Neuronal stem cell (in vitro differentiated cells): ENCODE results near the gene TRAK2.

Experiments
- DNase-seq: peaks from one replicate; pipeline ENCODE4 v3.0.0-alpha.2; 2013; ENCODE audit warnings: low spot score
- H2AFZ ChIP-seq: one replicate; pipeline ENCODE4 v1.6.1; 2013; ENCODE audit warnings: mild to moderate bottlenecking, low read length, inconsistent platforms
- H2AK5ac ChIP-seq: 2 replicates; pipeline ENCODE4 v1.6.1; 2013; ENCODE audit warnings: low read depth, mild to moderate bottlenecking, inconsistent platforms, low read length, moderate library complexity, mixed read lengths
- H2BK120ac ChIP-seq: 2 replicates; pipeline ENCODE4 v1.6.1; 2013; ENCODE audit warnings: low read depth, mild to moderate bottlenecking, inconsistent platforms, low read length, moderate library complexity, mixed read lengths
- H2BK12ac ChIP-seq: one replicate; pipeline ENCODE4 v1.6.1; 2013; ENCODE audit warnings: low read length, inconsistent platforms
- H2BK15ac ChIP-seq: 2 replicates; pipeline ENCODE4 v1.6.1; 2013; ENCODE audit warnings: mild to moderate bottlenecking, low read length, inconsistent platforms, mixed read lengths
- H2BK5ac ChIP-seq: one replicate; pipeline ENCODE4 v1.6.1; 2013; ENCODE audit warnings: inconsistent platforms, mild to moderate bottlenecking, low read length, moderate library complexity
- H3K14ac ChIP-seq: one replicate; pipeline ENCODE4 v1.6.1; 2013; ENCODE audit warnings: low read length, inconsistent platforms
- H3K18ac ChIP-seq: 2 replicates; pipeline ENCODE4 v1.6.1; 2013; ENCODE audit warnings: low read length, inconsistent platforms
- H3K23ac ChIP-seq: 2 replicates; pipeline ENCODE4 v1.6.1; 2013; ENCODE audit warnings: low read depth, mild to moderate bottlenecking, mixed read lengths, low read length, inconsistent platforms; ENCODE audit not compliant: poor library complexity
- H3K27ac ChIP-seq: replicated peaks from 3 replicates; pipeline ENCODE4 v1.5.1; 2013; ENCODE audit warnings: low read length, inconsistent platforms
- H3K27me3 ChIP-seq, 3 experiments: 2 replicates each; pipeline ENCODE4 v1.6.1; 2013; ENCODE audit warnings: low read length in 3 of 3, mild to moderate bottlenecking in 2 of 3, inconsistent platforms in 1 of 3, low read depth in 1 of 3, mixed read lengths in 1 of 3, moderate library complexity in 1 of 3; ENCODE audit not compliant: control insufficient read depth in 3 of 3, insufficient read depth in 3 of 3
- H3K36me3 ChIP-seq, 2 donors: replicated peaks in 1 of 2; 2 replicates each; pipeline ENCODE4 v1.6.1; 2013; ENCODE audit warnings: low read length in 2 of 2; ENCODE audit not compliant: control insufficient read depth in 2 of 2, insufficient read depth in 2 of 2
- H3K4ac ChIP-seq: 2 replicates; pipeline ENCODE4 v1.6.1; 2013; ENCODE audit warnings: inconsistent platforms, mild to moderate bottlenecking, low read length, moderate library complexity
- H3K4me1 ChIP-seq, 2 donors: 1 replicate in 1 of 2; 2 replicates in 1 of 2; pipeline ENCODE4 v1.6.1; 2013; ENCODE audit warnings: low read length in 2 of 2, low read depth in 1 of 2; ENCODE audit not compliant: control insufficient read depth in 2 of 2, insufficient read depth in 1 of 2
- H3K4me2 ChIP-seq: one replicate; pipeline ENCODE4 v1.6.1; 2013; ENCODE audit warnings: mild to moderate bottlenecking, low read length, inconsistent platforms; ENCODE audit not compliant: insufficient read depth, poor library complexity, severe bottlenecking
- H3K4me3 ChIP-seq, 2 donors: 2 replicates each; pipeline ENCODE4 v1.5.1; 2013; ENCODE audit warnings: low read length in 2 of 2, mild to moderate bottlenecking in 2 of 2, inconsistent platforms in 1 of 2, moderate library complexity in 1 of 2
- H3K79me1 ChIP-seq: one replicate; pipeline ENCODE4 v1.6.1; 2013; ENCODE audit warnings: low read depth, mild to moderate bottlenecking, inconsistent platforms, low read length, moderate library complexity
- H3K9ac ChIP-seq: one replicate; pipeline ENCODE4 v1.6.1; 2013; ENCODE audit warnings: mild to moderate bottlenecking, low read depth, low read length, inconsistent platforms; ENCODE audit not compliant: poor library complexity
- H3K9me3 ChIP-seq, 2 donors: replicated peaks in 1 of 2; 2 replicates each; pipeline versions ENCODE3 to v1.6.1; 2013; ENCODE audit warnings: low read length in 2 of 2, mild to moderate bottlenecking in 2 of 2, inconsistent platforms in 1 of 2, low read depth in 1 of 2, mixed read lengths in 1 of 2, moderate library complexity in 1 of 2; ENCODE audit not compliant: control insufficient read depth in 2 of 2, insufficient read depth in 1 of 2
- H4K8ac ChIP-seq: one replicate; pipeline ENCODE4 v1.6.1; 2013; ENCODE audit warnings: low read depth, mild to moderate bottlenecking, inconsistent platforms, low read length, moderate library complexity
- H4K91ac ChIP-seq: one replicate; pipeline ENCODE4 v1.6.1; 2013; ENCODE audit warnings: low read length, low read depth, mild to moderate bottlenecking, inconsistent platforms; ENCODE audit not compliant: poor library complexity
- WGBS, 2 donors: extraction: QIAGEN DNeasy Blood & Tissue Kit; methylation state at CpG; one replicate each; pipeline ENCODE4 v1.1.7; 2013; ENCODE audit warnings: missing lambda C conversion rate in 2 of 2, mixed read lengths in 1 of 2; ENCODE audit not compliant: insufficient read length in 2 of 2, insufficient replicate concordance in 1 of 2; ENCODE audit errors: extremely low coverage in 2 of 2; 5-methylcytosine and 5-hydroxymethylcytosine counted together

Gene TRAK2

DNA sequence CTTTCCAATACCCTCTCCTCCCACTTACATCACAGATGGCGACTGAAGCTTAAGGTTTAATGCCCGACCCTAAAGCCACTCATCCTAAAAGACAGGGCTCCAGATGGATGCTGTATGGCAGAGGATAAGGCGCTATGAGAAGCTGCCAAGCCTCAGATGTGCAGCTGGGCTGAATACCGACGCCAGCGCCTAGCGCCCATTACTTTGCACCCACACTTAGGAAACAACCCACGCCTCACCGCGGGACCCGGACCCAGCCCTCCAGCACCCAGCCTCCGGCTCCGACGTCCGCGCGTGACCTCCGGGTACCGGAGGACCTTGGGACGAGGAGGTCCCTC is 335 bp downstream of the TRAK2 start:
- Histone ChIP-seq H2AFZ (peak overlapping the region; percentile 95), H3K4me3 (peak overlapping the region; percentile 71 to 91), H3K14ac (peak overlapping the region; percentile 87), H2BK12ac (no peak overlapping the region), H4K8ac (no peak overlapping the region), H3K23ac (peak overlapping the region; percentile 94), H2BK15ac (no peak overlapping the region), H3K4ac (no peak overlapping the region), H4K91ac (no peak overlapping the region), H3K79me1 (peaks cover 3% of the 10 kb centered on the region), H3K4me2 (peak overlapping the region; percentile 67), H3K27me3 (no peaks in the 10 kb centered on the region), H3K4me1 (peaks cover 1 to 11% of the 10 kb centered on the region in 2 donors), H3K9ac (peak overlapping the region; percentile 90), H2BK120ac (no peak overlapping the region), H3K36me3 (peaks cover 0 to 6% of the 10 kb centered on the region in 2 donors), H3K9me3 (no peaks in the 10 kb centered on the region), H3K18ac (peak overlapping the region; percentile 78), H2BK5ac (peak overlapping the region; percentile 42), H3K27ac (peak overlapping the region; percentile 47), H2AK5ac (peak overlapping the region; percentile 78)
- no CpG with 5 or more reads among the region's 20 CpGs for WGBS, 2 donors
- no peak for DNase-seq

DNA sequence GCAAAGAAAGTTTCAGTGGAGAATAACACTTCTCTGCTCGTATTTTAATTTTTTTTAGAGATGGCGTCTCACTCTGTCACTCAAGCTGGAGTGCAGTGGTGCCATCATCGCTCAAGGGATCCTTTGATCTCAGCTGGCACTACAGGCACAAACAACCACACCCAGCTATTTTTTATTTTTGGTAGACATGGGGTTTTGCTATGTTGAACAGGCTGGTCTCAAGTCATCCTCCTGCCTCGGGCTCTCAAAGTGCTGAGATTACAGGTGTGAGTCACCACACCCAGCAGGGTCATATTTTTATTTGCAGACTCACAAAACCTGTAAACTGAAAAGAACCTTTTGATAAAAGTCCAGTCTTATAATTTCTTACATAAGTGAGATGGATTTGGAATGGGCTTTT is 2.6 kb downstream of the TRAK2 start:
- WGBS, 2 donors, result no CpG with 5 or more reads among the region's 4 CpGs
- no peak overlapping the region for H3K4me3 ChIP-seq
- H3K79me1 ChIP-seq, result peaks cover 4% of the 10 kb centered on the region
- H2BK12ac ChIP-seq, result no peak overlapping the region
- H3K36me3 ChIP-seq, result no peaks in the 10 kb centered on the region
- no peak for DNase-seq
- peaks cover 1 to 11% of the 10 kb centered on the region in 2 donors for H3K4me1 ChIP-seq
- no peak overlapping the region for H3K4me2 ChIP-seq
- no peak overlapping the region for H3K4ac ChIP-seq
- no peak overlapping the region for H3K9ac ChIP-seq
- no peak overlapping the region for H2AK5ac ChIP-seq
- no peak overlapping the region for H4K8ac ChIP-seq
- H3K18ac ChIP-seq, result no peak overlapping the region
- H2BK120ac ChIP-seq, result no peak overlapping the region
- H3K14ac ChIP-seq, result no peak overlapping the region
- H3K27me3 ChIP-seq, result no peaks in the 10 kb centered on the region
- H4K91ac ChIP-seq, result no peak overlapping the region
- no peaks in the 10 kb centered on the region for H3K9me3 ChIP-seq
- H2BK15ac ChIP-seq, result no peak overlapping the region
- H3K27ac ChIP-seq, result no peak overlapping the region
- no peak overlapping the region for H2BK5ac ChIP-seq
- H2AFZ ChIP-seq, result no peak overlapping the region
- no peak overlapping the region for H3K23ac ChIP-seq

DNA sequence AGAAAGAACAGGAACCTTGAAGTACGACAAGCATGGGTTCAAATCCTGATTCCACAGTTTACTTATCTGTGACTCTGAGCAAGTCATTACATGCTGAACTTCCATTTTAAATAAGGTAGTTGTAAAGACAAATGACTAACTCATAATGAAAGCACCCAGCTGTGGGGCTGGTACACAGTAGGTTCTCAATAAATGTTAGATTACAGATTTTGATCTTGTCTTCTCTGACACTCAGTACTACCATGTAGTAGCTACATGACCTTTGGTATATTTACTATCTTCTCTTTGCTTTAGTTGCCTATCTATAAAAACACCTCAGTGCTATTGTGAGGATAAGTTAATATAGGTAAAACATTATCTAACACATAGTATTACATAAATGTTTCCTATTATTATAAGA is 3.2 kb downstream of the TRAK2 start:
- no peak overlapping the region for H3K14ac ChIP-seq
- H2BK120ac ChIP-seq, result no peak overlapping the region
- H3K4me3 ChIP-seq, result no peak overlapping the region
- H2BK15ac ChIP-seq, result no peak overlapping the region
- WGBS, 2 donors, result no CpG with 5 or more reads among the region's 1 CpG
- H3K27ac ChIP-seq, result no peak overlapping the region
- no peak overlapping the region for H4K91ac ChIP-seq
- H3K27me3 ChIP-seq, result no peaks in the 10 kb centered on the region
- H3K9ac ChIP-seq, result no peak overlapping the region
- H2AFZ ChIP-seq, result no peak overlapping the region
- H3K4ac ChIP-seq, result no peak overlapping the region
- H3K23ac ChIP-seq, result no peak overlapping the region
- peaks cover 0 to 10% of the 10 kb centered on the region in 2 donors for H3K4me1 ChIP-seq
- H2AK5ac ChIP-seq, result no peak overlapping the region
- H4K8ac ChIP-seq, result no peak overlapping the region
- no peak overlapping the region for H3K18ac ChIP-seq
- DNase-seq, result no peak
- H3K36me3 ChIP-seq, result no peaks in the 10 kb centered on the region
- no peak overlapping the region for H3K4me2 ChIP-seq
- H2BK5ac ChIP-seq, result no peak overlapping the region
- H2BK12ac ChIP-seq, result no peak overlapping the region
- peaks cover 4% of the 10 kb centered on the region for H3K79me1 ChIP-seq
- H3K9me3 ChIP-seq, result no peaks in the 10 kb centered on the region

DNA sequence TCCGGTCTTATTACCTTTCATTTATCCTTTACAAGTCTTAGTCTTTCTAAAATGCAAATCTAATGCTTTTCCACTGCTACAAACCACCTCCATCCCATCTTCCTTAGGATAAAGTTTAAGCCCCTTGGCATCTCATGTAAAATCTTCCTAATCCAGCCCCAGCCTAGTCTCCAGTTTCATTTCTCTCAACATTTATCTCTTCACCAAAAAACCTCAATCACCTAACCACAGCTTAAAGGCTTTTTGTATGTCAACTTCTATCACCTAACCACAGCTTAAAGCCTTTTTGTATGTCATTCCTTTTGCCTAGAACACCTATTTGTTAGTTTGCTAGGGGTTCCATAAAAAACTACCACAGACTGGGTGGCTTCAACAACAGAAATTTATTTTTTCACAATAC is 4.2 kb downstream of the TRAK2 start:
- Histone ChIP-seq H3K9me3 (no peaks in the 10 kb centered on the region), H3K14ac (no peak overlapping the region), H3K27me3 (no peaks in the 10 kb centered on the region), H4K91ac (no peak overlapping the region), H3K23ac (no peak overlapping the region), H3K9ac (no peak overlapping the region), H3K4ac (no peak overlapping the region), H2BK12ac (no peak overlapping the region), H2BK120ac (no peak overlapping the region), H3K36me3 (no peaks in the 10 kb centered on the region), H3K4me1 (peaks cover 0 to under 1% of the 10 kb centered on the region in 2 donors), H3K4me2 (no peak overlapping the region), H4K8ac (no peak overlapping the region), H2AFZ (no peak overlapping the region), H3K4me3 (no peak overlapping the region), H2AK5ac (no peak overlapping the region), H3K18ac (no peak overlapping the region), H2BK15ac (no peak overlapping the region), H3K79me1 (peaks cover 4% of the 10 kb centered on the region), H3K27ac (no peak overlapping the region), H2BK5ac (no peak overlapping the region)
- no CpG with 5 or more reads among the region's 1 CpG for WGBS, 2 donors
- no peak for DNase-seq
